NB4 (cell line): ENCODE data around the gene ZNF558.

ENCODE experiments used
- DNase-seq: peaks from one replicate; pipeline ENCODE4 v3.0.0; 2010; ENCODE audit warnings: low read depth
- H3K4me3 ChIP-seq: one replicate; pipeline ENCODE4 v1.5.1; 2011; ENCODE audit warnings: mild to moderate bottlenecking, low read depth, low read length, moderate library complexity
- CTCF ChIP-seq: IDR thresholded peaks from one replicate; pipeline ENCODE4 v1.5.1; 2012; ENCODE audit warnings: low read depth, low read length
- MAX ChIP-seq: IDR thresholded peaks from 2 replicates; pipeline ENCODE4 v1.6.1; 2011; ENCODE audit warnings: low read depth, low read length
- MYC ChIP-seq: IDR thresholded peaks from 2 replicates; pipeline ENCODE4 v1.6.1; 2011; ENCODE audit warnings: low read depth, low read length
- POLR2A ChIP-seq: IDR thresholded peaks from 2 replicates; pipeline ENCODE4 v1.6.1; 2011; ENCODE audit warnings: mild to moderate bottlenecking; ENCODE audit not compliant: insufficient read length; ENCODE audit errors: extremely low read depth

ZNF558 gene

GRCh38 chr19:8835446-8835845 lies 3.3 kb upstream of the ZNF558 start:
- TF ChIP-seq CTCF (no peak), MYC (no peak), MAX (peak; percentile 61), POLR2A (no peak)
- peak; percentile 51 for DNase-seq
- H3K4me3 ChIP-seq = no peak overlapping the region

- peak; percentile 88 for DNase-seq
- TF ChIP-seq MAX (no peak), MYC (no peak), POLR2A (no peak), CTCF (no peak)
- peak overlapping the region; percentile 65 for H3K4me3 ChIP-seq
Observed at GRCh38 chr19:8831832-8832131, 322 bp downstream of the ZNF558 start.

GRCh38 chr19:8831373-8831772 lies 731 bp downstream of the ZNF558 start:
- TF ChIP-seq POLR2A = no peak
- TF ChIP-seq MYC = no peak
- no peak for TF ChIP-seq MAX
- no peak for TF ChIP-seq CTCF
- peak overlapping the region; percentile 65 for H3K4me3 ChIP-seq
- no peak for DNase-seq

- DNase-seq = no peak
- TF ChIP-seq MAX (no peak), POLR2A (no peak), CTCF (no peak), MYC (no peak)
- no peak overlapping the region for H3K4me3 ChIP-seq
Observed at GRCh38 chr19:8827277-8827676, 4.8 kb downstream of the ZNF558 start.

GRCh38 chr19:8826371-8826770 lies 5.7 kb downstream of the ZNF558 start:
- no peak overlapping the region for H3K4me3 ChIP-seq
- TF ChIP-seq CTCF (peak; percentile 35), POLR2A (no peak)
- DNase-seq = peak; percentile 38

- no peak for DNase-seq
- TF ChIP-seq MYC (no peak), CTCF (no peak), POLR2A (no peak), MAX (no peak)
- no peak overlapping the region for H3K4me3 ChIP-seq
Observed at GRCh38 chr19:8821748-8822241, 10.3 kb downstream of the ZNF558 start.
